MCF 10A (cell line): ENCODE data around the gene REPS2. TPM values are rescaled to one million over a fixed set of nuclear protein-coding genes. Genes with fewer than 3 reads are reported as not detected.

Source experiments
- BruUV-seq: library from RNA; stranded (reverse); fragments of 400-500 nt; replicated peaks from 2 replicates; lab custom pipeline; 2021; lab: Mats Ljungman, UMichigan
- CTCF ChIA-PET: fragments of 300-600 bp; sonication (Branson Sonifier 250); formaldehyde crosslinking; extraction: SDS; loops from one replicate; lab custom pipeline; 2021; ENCODE audit warnings: antibody characterized with exemption, inconsistent platforms; lab: Yijun Ruan, JAX
- POLR2A ChIA-PET: fragments of 300-600, 350-650 bp; sonication (Branson Sonifier 250); formaldehyde crosslinking; extraction: SDS; loops from one replicate; lab custom pipeline; 2020; ENCODE audit warnings: antibody characterized with exemption, inconsistent platforms; lab: Yijun Ruan, JAX
- DNase-seq: peaks from one replicate; pipeline ENCODE4 v3.0.0-alpha.2; 2018; ENCODE audit not compliant: unreplicated experiment
- H3K27ac Mint-ChIP-seq: one replicate; pipeline ENCODE4 v1.8.0; 2022; ENCODE audit warnings: mild to moderate bottlenecking, low read depth, mixed read lengths; ENCODE audit not compliant: unreplicated experiment
- H3K27me3 Mint-ChIP-seq: one replicate; pipeline ENCODE4 v1.8.0; 2022; ENCODE audit warnings: mixed read lengths; ENCODE audit not compliant: insufficient read depth, unreplicated experiment
- H3K36me3 Mint-ChIP-seq: one replicate; pipeline ENCODE4 v1.8.0; 2022; ENCODE audit warnings: mild to moderate bottlenecking, moderate library complexity, mixed read lengths; ENCODE audit not compliant: insufficient read depth, unreplicated experiment
- H3K4me1 Mint-ChIP-seq: one replicate; pipeline ENCODE4 v1.8.0; 2022; ENCODE audit warnings: mixed read lengths; ENCODE audit not compliant: insufficient read depth, unreplicated experiment
- H3K4me3 Mint-ChIP-seq: one replicate; pipeline ENCODE4 v1.8.0; 2022; ENCODE audit warnings: mild to moderate bottlenecking, moderate library complexity, mixed read lengths; ENCODE audit not compliant: unreplicated experiment
- H3K9me3 Mint-ChIP-seq: one replicate; pipeline ENCODE4 v1.8.0; 2022; ENCODE audit warnings: mixed read lengths; ENCODE audit not compliant: unreplicated experiment
- CTCF ChIP-seq: fragments of 200-600 bp; IDR thresholded peaks from one replicate; pipeline ENCODE4 v1.8.0; 2022; ENCODE audit warnings: antibody characterized with exemption, mild to moderate bottlenecking; ENCODE audit not compliant: unreplicated experiment
- intact Hi-C: fragments of 100-400 bp; cut with micrococcal nuclease; formaldehyde crosslinking; loops from 2 replicates; pipeline ENCODE4 v1.14.1; 2022
- total RNA-seq: library from RNA; stranded (reverse); gene quantifications from 2 replicates; pipeline ENCODE4 v1.2.3, GENCODE V29; 2022

The REPS2 gene
- total RNA-seq, 1 experiment from 2014 or later = 8.1 TPM

GRCh38 chrX:17164941-17165340 is 218.5 kb downstream of the REPS2 start:
- Mint-ChIP-seq H3K27ac (no peak overlapping the region), H3K27me3 (peaks cover 13% of the 10 kb centered on the region), H3K9me3 (peaks cover 22% of the 10 kb centered on the region), H3K36me3 (no peaks in the 10 kb centered on the region), H3K4me1 (no peaks in the 10 kb centered on the region), H3K4me3 (no peak overlapping the region)
- BruUV-seq = no TSS peak
- no peak for TF ChIP-seq CTCF
- POLR2A ChIA-PET = no interaction called here
- intact Hi-C loops = no loop called here
- no peak for DNase-seq
- CTCF ChIA-PET = interaction anchor here (0.6 kb wide), 1 partner anchor 51 kb away, joined by 3 read pairs; no protein-coding TSS in a partner anchor

- CTCF ChIA-PET = no interaction called here
- no peak for DNase-seq
- BruUV-seq = no TSS peak
- POLR2A ChIA-PET = interaction anchor here (0.6 kb wide), 1 partner anchor 33 kb away, joined by 3 read pairs; no protein-coding TSS in a partner anchor
- H3K4me3 Mint-ChIP-seq = no peak overlapping the region
- H3K27me3 Mint-ChIP-seq = peaks cover 13% of the 10 kb centered on the region
- peaks cover 15% of the 10 kb centered on the region for H3K9me3 Mint-ChIP-seq
- no peaks in the 10 kb centered on the region for H3K4me1 Mint-ChIP-seq
- no peak for TF ChIP-seq CTCF
- intact Hi-C loops = no loop called here
- H3K36me3 Mint-ChIP-seq = no peaks in the 10 kb centered on the region
- no peak overlapping the region for H3K27ac Mint-ChIP-seq
These were observed 221.5 kb downstream of the REPS2 start for GRCh38 chrX:17167915-17168314.

- ChIA-PET CTCF (no interaction called here), POLR2A (interaction anchor here (0.7 kb wide), 1 partner anchor 84 kb away, joined by 4 read pairs; no protein-coding TSS in a partner anchor)
- intact Hi-C loops = no loop called here
- Mint-ChIP-seq H3K36me3 (no peaks in the 10 kb centered on the region), H3K4me1 (no peaks in the 10 kb centered on the region), H3K9me3 (no peaks in the 10 kb centered on the region), H3K4me3 (no peak overlapping the region), H3K27ac (no peak overlapping the region), H3K27me3 (peaks cover 13% of the 10 kb centered on the region)
- no TSS peak for BruUV-seq
- no peak for TF ChIP-seq CTCF
- no peak for DNase-seq
These were observed 224.5 kb downstream of the REPS2 start for GRCh38 chrX:17170973-17171372.

- no peak for TF ChIP-seq CTCF
- H3K4me3 Mint-ChIP-seq = no peak overlapping the region
- no peak for DNase-seq
- no peaks in the 10 kb centered on the region for H3K9me3 Mint-ChIP-seq
- H3K27me3 Mint-ChIP-seq = peaks cover 9% of the 10 kb centered on the region
- CTCF ChIA-PET = no interaction called here
- POLR2A ChIA-PET = interaction anchor here (0.6 kb wide), 1 partner anchor 53 kb away, joined by 3 read pairs; no protein-coding TSS in a partner anchor
- no TSS peak for BruUV-seq
- no peaks in the 10 kb centered on the region for H3K4me1 Mint-ChIP-seq
- intact Hi-C loops = no loop called here
- no peaks in the 10 kb centered on the region for H3K36me3 Mint-ChIP-seq
- no peak overlapping the region for H3K27ac Mint-ChIP-seq
These were observed 228.2 kb downstream of the REPS2 start for GRCh38 chrX:17174671-17175070.
